ENCODE results near the gene YEATS4. TPM values are rescaled to one million over a fixed set of nuclear protein-coding genes. Genes with fewer than 3 reads are reported as not detected.

YEATS4 gene
- total RNA-seq, 1 donor from 2014 or later, result 32.1 TPM

GRCh38 chr12:69433653-69434052 is 74.1 kb downstream of the YEATS4 start:
- Histone ChIP-seq H3K4me3 (ENCODE audit: low read depth, low read length) (no peak overlapping the region), H3K36me3 (ENCODE audit: control insufficient read depth, insufficient read depth, low read length) (no peaks in the 10 kb centered on the region), H3K27me3 (ENCODE audit: control insufficient read depth, insufficient read depth, low read length) (no peaks in the 10 kb centered on the region)
- no peak for FAIRE-seq
- TF ChIP-seq CTCF (IDR thresholded peaks at IDR 0.05; ENCODE audit: insufficient read depth, low read length, severe bottlenecking), result no peak
- DNase-seq (ENCODE audit: low read depth), result no peak

- FAIRE-seq (no peak), DNase-seq (ENCODE audit: low read depth) (no peak)
- no peak overlapping the region for H3K4me3 ChIP-seq (ENCODE audit: low read depth, low read length)
- TF ChIP-seq CTCF (IDR thresholded peaks at IDR 0.05; ENCODE audit: insufficient read depth, low read length, severe bottlenecking), result no peak
- H3K36me3 ChIP-seq (ENCODE audit: control insufficient read depth, insufficient read depth, low read length), result no peaks in the 10 kb centered on the region
- H3K27me3 ChIP-seq (ENCODE audit: control insufficient read depth, insufficient read depth, low read length), result no peaks in the 10 kb centered on the region
These were observed 76.1 kb downstream of the YEATS4 start for GRCh38 chr12:69435644-69436043.

GRCh38 chr12:69437073-69437472 is 77.5 kb downstream of the YEATS4 start:
- TF ChIP-seq CTCF (IDR thresholded peaks at IDR 0.05; ENCODE audit: insufficient read depth, low read length, severe bottlenecking), result no peak
- H3K4me3 ChIP-seq (ENCODE audit: low read depth, low read length), result no peak overlapping the region
- no peaks in the 10 kb centered on the region for H3K27me3 ChIP-seq (ENCODE audit: control insufficient read depth, insufficient read depth, low read length)
- H3K36me3 ChIP-seq (ENCODE audit: control insufficient read depth, insufficient read depth, low read length), result no peaks in the 10 kb centered on the region
- FAIRE-seq (no peak), DNase-seq (ENCODE audit: low read depth) (no peak)

- no peak for DNase-seq (ENCODE audit: low read depth)
- no peak for TF ChIP-seq CTCF (IDR thresholded peaks at IDR 0.05; ENCODE audit: insufficient read depth, low read length, severe bottlenecking)
- H3K27me3 ChIP-seq (ENCODE audit: control insufficient read depth, insufficient read depth, low read length), result no peaks in the 10 kb centered on the region
- H3K36me3 ChIP-seq (ENCODE audit: control insufficient read depth, insufficient read depth, low read length), result no peaks in the 10 kb centered on the region
- no peak for FAIRE-seq
- H3K4me3 ChIP-seq (ENCODE audit: low read depth, low read length), result no peak overlapping the region
These were observed 79.0 kb downstream of the YEATS4 start for GRCh38 chr12:69438539-69438938.

GRCh38 chr12:69440016-69440415 is 80.5 kb downstream of the YEATS4 start:
- H3K4me3 ChIP-seq (ENCODE audit: low read depth, low read length), result no peak overlapping the region
- no peak for TF ChIP-seq CTCF (IDR thresholded peaks at IDR 0.05; ENCODE audit: insufficient read depth, low read length, severe bottlenecking)
- DNase-seq (ENCODE audit: low read depth), result peak; percentile 53
- no peaks in the 10 kb centered on the region for H3K36me3 ChIP-seq (ENCODE audit: control insufficient read depth, insufficient read depth, low read length)
- H3K27me3 ChIP-seq (ENCODE audit: control insufficient read depth, insufficient read depth, low read length), result no peaks in the 10 kb centered on the region
- no peak for FAIRE-seq

Other genes starting within 250 kb of the YEATS4 start
- 17.9 and 29.6 TPM in 2 replicates for gene CPSF6, start 120.2 kb upstream of the YEATS4 start, total RNA-seq
- gene LYZ, start 11.4 kb upstream of the YEATS4 start, total RNA-seq, result under 0.01 and 0.13 TPM in 2 replicates
- gene FRS2, start 110.6 kb downstream of the YEATS4 start, total RNA-seq, result 25.5 and 27.1 TPM in 2 replicates
- 150 and 235 TPM in 2 replicates for gene CCT2, start 225.7 kb downstream of the YEATS4 start, total RNA-seq